Stimulated activated CD4-positive, alpha-beta T cell treated with anti-CD3 and anti-CD28 coated beads, Interleukin-15, amount 100 ng/mL, for 48 hours (primary cell): Measurements from ENCODE around the gene SRD5A2.

ENCODE experiments used
- DNase-seq, 2 donors: peaks; one replicate each; pipeline ENCODE4 v3.0.0-alpha.2; 2020; ENCODE audit warnings: low read depth in 2 of 2

Gene SRD5A2, protein sequence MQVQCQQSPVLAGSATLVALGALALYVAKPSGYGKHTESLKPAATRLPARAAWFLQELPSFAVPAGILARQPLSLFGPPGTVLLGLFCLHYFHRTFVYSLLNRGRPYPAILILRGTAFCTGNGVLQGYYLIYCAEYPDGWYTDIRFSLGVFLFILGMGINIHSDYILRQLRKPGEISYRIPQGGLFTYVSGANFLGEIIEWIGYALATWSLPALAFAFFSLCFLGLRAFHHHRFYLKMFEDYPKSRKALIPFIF

DNA sequence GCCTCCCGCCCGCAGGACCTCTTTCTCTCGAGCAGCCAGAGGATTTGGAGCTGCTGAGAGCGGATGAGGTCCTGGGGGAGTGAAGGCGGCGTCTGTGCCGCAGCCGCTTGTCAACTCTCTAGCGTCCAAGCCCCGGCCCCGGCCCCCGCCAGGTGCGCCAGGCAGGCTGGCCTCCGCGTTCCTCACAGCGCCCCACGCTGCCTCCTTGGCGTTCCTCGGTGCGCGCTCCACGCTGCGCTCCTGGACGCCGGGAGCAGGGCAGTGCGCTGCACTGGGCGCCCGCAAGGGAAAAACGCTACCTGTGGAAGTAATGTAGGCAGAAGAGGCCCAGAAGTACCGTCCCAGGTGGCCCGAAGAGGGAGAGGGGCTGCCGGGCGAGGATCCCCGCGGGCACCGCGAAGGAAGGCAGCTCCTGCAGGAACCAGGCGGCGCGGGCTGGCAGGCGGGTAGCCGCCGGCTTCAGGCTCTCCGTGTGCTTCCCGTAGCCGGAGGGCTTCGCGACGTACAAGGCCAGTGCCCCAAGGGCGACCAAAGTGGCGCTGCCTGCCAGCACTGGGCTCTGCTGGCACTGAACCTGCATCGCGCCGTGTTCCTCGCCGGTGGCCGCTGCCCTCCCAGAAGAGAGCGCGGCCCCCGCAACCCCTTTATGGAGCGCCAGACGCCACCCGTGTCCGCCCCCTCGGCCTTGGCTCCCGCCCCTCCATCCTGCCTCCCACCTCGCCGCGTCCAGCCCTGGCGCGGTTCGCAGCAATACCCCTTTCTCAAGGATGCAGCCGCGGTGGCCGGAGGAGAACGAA lies at the start of gene SRD5A2:
TSS of gene SRD5A2 (minus strand) at position 618 of the 797 bp plus-strand sequence. CDS start at position 580, 38 bp downstream.
- no peak for DNase-seq

DNA sequence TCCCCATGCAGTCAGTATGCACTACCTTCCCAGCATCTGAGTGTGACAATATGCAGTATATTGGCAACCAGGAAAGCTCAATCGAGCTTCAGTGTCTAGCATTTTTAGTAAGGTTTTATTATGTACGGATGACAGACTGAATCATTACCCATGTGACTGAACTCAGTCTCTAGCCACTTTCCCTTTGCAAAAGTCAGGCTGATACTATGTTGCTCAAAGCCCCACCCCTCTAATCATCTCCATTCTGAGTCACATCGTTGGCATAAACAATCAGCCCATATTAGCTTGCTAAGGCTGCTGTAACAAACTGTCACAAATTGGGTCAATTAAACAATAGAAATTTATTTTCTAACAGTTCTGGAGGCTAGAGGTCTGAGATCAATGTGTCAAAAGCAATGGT lies 25.8 kb upstream of the SRD5A2 start:
- no peak for DNase-seq

DNA sequence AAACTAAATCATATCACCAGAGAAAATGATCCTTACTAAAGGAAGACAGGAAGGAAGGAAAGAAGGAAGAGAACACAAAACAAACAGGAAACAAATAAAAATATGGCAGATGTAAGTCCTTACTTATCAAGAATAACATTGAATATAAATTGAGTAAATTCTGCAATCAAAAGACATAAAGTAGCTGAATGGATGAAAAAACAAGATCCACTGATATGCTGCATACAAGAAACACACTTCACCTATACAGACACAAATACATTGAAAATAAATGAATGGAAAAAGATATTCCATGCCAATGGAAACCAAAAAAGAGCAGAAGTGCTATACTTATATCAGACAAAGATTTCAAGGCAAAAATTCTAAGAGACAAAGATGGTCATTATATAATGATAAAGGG lies 18.0 kb upstream of the SRD5A2 start:
- no peak for DNase-seq

DNA sequence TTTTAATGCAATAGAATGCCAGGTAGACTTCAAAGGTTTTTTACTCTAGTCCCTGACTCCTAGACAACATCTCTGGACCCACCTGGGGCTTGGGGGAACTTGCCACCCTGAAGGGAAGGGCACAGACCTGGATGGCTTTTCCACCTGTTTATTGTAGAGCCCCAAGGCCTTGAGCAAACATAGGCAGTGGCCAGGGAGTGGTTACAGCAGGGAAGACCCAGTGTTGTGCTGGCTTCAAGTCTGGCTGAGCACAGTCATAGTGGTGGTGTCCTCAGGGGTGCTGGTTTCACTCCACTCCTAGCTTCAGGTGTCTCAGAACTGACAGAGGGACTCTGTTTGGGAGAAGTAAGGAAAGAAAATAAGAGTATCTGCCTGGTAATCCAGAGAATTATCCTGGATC lies 5.5 kb upstream of the SRD5A2 start:
- DNase-seq: no peak

DNA sequence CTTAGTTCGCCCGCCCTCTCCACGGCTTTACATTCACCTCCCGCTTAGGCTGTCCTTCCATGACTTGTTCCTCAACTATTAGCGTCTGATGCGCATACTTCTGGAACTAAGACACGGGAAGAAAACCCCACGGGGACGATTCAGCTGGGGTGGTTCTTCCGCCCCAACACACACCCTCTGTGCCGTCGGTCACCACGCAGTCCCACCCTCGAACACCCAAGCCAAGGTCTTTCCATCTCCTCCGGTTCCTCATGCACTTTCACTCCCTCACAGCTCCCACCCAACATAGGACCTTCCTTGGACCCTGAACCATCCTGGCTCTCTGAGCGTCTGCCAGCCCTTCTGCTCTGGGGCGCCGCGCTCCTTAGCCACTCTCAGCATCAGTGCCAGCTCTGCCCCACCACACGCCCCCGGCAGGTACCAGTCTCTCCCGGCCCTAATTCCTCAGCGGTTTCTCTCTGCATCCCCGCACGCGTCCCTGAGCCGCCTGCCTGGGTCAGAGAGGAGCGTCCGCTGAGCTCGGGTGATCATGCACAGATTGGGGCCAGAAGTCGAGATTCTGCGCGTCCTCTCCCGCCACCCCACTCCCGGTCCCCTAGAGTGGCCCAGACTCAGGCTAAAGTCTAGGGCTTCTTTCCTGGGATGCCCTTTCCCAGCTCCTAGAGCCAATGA lies 522 bp upstream of the SRD5A2 start:
- DNase-seq: no peak

DNA sequence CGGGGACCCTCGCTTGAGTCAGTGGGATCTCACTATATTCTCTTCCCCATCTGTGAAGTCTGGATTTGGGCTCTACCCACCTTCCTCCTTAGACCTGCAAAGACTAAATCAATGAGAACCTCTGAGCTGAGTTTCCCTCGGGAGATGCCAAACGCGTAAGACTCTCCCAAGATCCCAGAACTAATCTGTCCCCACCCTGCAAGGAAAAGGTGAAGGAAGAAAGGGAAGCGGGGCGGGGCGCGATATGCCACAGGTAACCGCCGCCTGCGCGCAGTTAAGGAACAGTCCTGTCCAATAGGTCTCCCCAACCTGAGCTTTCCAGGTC lies 780 bp downstream of the SRD5A2 start:
- DNase-seq: no peak

DNA sequence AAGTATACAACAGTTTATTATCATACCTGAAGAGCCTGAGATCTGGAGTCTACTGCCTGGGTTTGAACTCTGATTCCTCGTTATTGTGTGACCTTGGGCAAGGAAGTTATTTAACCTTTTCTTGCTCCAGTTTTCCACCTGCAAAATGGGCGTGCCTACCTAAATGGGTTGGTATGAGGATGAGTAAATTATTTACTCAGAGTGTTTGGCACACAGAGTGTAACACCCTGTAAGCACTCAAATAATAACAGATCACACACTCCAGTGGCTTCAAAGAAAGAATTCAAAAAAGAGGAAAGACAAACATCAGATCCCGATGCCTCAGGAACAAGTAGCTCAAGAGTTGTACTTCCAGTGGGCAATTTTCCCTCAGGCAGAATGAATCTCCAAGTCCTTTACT lies 2.4 kb downstream of the SRD5A2 start:
- DNase-seq: no peak

DNA sequence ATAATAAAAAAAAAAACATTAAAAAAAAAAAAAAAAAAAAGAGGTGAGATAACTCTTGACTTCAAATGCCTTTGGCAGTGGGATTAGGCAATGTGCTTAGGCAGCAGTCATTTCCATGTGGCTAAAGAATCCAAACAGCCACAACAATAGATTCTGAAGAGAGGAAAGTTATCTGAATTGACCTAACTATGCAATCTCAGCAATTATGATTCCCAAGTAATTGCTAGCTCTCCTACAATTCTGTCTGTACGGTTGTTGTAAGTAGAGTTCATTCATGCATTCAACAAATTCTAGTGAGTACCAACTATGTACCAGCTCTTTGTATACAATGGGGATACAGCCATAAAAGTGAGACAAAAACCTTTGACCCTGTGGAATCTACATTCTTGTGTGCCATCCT lies 3.6 kb downstream of the SRD5A2 start:
- DNase-seq: no peak

DNA sequence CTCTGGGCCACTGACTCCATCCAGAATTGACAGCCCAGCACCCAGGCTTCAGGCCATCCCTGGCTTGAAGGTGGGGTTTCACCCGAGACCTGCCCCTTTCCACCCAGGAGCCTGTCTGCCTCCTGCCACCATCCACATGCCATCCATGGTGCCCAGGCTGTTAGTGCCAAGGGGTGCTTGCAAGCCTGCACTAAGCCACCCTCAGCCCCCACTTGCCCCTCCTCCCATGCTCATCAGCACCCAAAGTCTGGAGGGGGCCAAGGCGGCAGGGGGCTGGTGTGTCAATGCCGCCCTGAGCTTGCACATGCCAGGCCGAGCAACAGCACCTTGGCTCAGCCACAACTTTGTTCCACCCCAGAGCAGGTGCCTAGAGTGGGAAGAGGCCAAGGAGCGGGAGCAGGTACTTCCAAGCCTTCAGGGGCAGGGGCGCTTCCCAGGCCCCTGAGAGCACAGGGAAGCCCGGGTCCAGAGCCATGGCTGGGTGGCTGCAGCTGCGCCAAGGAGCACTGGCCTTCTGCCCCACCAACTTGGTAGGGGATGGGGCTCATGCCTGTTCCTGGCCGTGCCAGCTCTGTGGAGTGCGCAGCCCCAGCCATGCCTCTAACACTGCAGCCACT lies 12.0 kb downstream of the SRD5A2 start:
- DNase-seq: no peak

DNA sequence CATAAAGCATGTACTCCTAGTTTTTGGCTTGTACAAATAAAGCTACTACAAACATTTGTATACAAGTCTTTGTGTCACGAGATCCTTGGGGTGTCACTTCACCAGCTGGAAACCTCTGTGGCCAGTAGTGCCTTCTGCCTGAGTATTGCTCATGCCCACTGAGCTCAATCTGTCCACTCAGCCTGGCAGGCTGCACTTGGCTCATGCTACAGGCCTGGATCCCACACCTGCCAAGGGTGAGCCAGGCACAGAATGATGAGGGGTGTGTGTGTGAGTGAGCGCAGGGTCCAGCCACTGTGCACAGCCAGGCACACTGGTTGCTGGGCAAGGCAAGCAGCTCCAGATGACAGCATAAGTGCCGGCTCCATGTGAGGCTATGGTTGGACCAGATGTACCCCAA lies 13.1 kb downstream of the SRD5A2 start:
- DNase-seq: no peak

DNA sequence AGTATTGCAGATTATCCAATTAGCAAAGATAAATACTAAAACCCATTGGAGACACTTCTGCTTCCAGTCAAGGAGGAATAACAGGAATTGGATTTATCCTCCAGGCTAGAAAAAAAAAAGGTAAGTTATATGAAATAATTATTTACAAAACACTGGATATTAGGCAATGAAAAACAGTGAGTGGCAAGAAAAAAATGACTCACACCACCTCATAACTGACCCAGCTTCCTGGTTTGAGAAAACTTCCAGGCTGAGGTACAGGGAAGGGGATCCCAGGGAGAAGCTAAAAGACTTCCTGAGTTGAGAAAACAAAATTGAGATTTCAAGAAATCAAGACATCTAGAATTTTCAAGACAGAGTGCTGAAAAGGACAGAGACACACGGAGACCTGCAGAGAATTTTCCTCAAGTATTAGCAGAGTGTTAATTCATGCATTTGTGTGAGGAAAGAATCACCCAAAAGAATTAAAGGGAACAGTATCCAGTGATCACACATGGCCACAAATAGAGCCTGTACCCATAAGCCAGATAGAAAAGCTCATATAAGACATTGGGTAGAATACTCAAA lies 17.4 kb downstream of the SRD5A2 start:
- no peak for DNase-seq

DNA sequence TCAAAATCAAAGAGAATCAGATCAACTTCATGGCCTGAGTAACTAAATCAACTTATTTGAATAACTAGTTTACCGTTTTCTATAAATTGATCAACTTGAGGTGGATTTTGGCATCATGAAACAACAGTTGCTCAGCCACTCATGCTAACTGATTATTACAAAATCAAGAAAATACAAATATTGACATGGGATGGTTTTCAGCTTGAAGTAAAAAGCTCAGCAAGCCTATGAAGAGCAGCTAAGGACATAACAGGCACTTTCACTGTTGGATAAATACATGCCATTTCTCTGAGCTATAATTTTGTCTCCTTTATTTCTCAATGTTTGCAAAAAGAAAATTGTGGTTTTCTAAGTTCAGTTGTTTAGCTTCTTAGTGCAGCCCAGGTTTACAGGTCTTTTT lies 18.9 kb downstream of the SRD5A2 start:
- DNase-seq: no peak

DNA sequence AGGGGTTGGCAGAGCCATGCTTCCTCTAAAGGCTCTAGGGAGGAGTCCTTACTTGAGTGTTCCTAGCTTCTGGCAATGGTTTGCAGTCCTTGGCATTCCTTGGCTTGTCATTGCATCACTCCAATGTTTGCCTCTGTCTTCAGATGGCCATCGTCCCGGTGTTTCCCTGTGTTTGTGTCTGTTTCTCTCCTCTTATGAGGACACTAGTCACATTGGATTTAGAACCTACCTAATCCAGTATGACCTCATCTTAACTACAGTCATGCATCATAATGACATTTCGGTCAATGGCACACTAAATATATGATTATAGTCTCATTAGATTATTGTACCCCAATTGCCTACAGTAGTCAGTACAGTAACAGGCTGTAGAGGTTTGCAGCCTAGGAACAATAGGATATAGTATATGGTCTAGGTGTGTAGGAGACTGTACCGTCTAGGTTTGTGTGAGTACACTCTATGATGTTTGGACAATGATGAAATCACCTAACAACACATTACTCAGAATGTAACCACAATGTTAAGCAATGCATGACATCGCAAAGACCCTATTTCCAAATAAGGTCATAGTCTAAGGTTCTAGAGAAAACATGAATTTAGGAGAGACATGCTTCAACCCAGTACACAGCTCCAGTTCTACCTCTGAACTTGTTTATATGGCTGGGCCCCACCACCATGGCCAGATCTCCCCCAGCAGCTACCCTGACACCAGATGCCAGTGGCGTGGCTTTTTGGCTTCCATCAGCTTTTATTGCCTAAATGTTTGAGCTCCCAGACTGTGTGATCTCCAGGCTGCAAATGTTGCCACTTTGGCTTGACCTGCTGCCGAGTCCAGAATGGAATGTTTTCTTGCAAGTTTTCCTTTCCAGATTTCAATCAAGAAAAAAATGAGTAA lies 22.1 kb downstream of the SRD5A2 start:
- DNase-seq: no peak

DNA sequence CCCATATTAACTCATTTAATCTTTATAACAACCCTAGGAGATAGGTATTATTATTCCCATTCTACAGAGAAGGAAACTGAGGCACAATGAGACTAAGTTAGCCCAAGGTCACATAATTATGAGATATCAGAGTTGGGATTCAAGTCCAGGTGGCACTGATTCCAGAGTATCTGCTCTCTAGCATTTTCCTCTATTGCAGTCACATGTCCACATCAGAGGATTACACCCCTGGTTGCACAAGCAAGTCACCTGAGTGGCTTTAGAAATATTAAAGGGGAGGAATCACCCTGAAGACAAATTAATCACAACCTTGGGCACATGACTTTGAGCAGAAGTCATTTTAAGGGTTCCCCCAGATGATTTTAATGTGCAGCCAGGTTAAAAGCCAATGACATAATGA lies 23.8 kb downstream of the SRD5A2 start:
- DNase-seq: no peak

DNA sequence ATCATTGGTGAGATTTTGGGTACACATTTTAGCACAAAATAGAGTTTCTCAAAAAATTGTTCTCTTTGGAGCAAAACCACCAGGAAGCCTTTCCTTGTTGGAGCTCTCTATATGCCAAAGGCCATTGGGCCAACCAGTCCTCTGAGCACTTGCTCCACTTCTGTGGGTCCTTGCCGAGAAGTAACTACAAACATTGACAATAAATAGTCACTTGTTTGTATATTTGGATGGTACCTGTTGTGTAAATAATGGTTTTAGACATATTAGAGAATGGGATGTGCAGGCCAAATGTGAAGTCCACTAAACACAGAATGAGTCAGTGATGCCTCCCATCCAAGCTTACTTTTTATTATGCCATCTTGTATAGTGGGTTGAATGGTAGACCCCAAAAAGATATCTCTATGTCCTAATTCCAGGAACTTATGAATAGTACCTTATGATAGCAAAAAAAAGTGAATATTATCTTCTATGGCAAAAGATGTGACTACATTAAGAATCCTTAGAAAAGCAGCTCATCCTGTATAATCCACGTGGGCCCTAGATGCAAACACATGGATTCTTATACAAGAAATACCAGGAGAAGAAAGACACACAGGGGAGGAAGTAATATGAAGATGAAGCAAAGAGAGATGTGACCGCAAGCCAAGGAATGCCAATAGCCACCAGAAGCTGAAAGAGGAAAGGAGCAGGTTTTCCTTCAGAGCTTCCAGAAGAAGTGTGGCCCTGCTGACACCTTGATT lies 24.6 kb downstream of the SRD5A2 start:
- DNase-seq: no peak

DNA sequence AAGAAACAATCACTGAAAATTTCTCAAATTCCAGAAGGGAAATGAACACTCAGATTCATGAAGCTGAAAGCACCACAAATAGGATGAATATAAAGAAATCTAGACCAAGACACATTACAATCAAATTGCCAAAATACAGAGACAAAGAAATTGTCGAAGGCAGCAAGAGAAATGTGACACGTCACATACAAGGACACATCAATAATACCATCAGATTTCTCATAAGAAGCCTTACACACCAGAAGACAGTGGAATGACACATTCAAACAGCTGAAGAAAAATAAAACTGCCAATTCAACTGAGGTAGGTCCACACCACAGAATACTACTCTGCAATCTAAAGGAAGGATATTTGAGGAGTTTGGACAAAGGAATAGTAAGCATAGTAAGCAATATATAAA lies 27.4 kb downstream of the SRD5A2 start:
- DNase-seq: no peak

DNA sequence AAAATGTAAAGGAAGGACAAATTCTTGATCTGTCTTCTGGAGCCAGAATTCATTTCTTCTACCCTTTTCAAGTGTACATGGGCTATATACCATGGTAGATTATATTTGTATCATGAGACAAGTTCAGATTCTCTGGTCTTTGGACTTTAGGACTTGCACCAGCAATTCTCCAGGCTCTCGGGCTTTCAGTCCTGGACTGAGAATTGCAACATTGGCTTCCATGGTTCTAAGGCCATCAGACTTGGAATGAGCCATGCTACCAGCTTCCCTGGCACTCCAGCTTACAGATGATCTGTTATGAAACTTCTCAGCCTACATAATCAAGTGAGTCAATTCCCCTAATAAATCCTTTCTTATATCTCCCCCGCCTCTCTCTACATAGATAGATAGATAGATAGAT lies 33.3 kb downstream of the SRD5A2 start:
- DNase-seq: no peak

DNA sequence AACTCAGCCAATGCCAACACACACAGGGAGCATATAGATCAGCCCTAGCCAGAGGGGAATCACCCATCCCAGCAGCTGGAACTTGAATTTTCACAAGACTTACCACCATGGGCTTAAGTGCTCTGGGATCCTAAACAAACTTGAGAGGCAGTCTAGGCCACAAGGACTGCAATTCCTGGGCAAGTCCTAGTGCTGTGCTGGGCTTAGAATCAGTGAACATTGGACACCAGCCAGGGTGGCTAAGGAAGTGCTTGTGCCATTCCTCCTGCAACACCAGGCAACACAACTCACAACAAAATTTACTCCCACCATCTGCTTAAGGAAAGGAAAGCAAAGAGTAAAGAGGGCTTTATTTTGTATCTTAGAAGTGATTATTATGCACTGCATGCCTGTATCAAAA lies 38.9 kb downstream of the SRD5A2 start:
- no peak for DNase-seq

DNA sequence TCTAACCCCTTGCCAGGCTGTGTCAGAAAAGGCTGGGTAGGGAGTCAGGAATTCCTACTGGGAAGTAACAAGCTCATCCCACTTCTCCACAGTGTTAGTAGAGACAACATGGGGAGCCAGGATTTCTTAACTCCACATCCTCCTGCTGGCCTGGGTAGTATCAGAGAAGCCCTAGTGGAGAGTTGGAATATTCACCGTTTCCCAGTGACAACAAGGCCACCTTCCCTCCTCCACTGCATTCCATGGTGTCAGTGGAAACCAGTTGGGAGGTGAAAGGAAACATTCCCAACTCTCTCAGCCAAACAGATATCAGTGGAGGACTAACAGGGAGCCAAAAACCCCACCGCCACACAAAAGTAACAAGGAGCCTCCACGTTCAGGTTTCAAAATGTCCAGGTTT lies 41.2 kb downstream of the SRD5A2 start:
- DNase-seq: no peak

DNA sequence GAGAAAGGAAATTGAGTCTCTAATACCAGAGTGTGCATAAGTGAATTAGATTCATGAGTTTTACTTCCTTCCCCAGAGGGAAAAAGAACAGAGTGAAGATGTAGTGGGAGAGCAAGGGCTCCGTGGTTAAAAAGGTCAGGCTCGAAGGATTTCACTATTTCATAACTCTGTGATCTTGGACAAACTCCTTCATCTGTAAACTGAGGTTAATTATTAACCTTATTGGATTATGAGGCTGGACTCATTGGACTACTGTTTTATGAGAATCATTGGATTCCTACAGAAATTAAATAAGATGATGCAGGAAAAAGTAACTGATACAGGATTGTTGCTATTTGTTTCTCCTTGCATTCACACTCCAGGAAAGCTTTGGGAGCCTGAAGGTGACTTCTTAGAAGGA lies 45.0 kb downstream of the SRD5A2 start:
- DNase-seq: no peak

DNA sequence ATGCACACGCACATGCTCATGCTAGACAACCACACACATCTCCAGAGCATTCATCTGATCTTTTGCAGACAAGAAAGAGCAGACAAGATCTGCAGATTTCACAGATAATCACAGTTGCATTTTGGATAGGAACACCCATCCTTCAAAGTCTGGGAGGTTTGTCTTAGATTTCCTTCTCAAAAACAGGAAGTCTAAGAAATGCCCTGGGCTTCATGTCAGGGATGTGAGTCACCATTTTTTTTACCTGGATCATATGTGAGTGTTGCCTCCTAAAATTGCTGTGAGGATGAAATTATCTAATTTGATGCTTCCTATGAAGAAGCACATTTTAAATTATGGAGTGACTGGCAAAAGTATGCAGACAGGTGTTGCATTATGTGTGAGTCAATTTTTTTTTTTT lies 46.1 kb downstream of the SRD5A2 start:
- DNase-seq: no peak
